HG02678 (cell line): Measurements from ENCODE around the gene CFAP99.
"Not testable (repeated sequence)": the region's sequence is repeated elsewhere in the genome, so short reads cannot be mapped to it uniquely, and the experiment has no call there.

Experiments
- ATAC-seq: cut with Tn5 transposase; IDR thresholded peaks from one replicate; pipeline ENCODE4 v1.9.1; 2021; ENCODE audit warnings: mild to moderate bottlenecking, moderate library complexity; ENCODE audit not compliant: unreplicated experiment

The CFAP99 gene

DNA sequence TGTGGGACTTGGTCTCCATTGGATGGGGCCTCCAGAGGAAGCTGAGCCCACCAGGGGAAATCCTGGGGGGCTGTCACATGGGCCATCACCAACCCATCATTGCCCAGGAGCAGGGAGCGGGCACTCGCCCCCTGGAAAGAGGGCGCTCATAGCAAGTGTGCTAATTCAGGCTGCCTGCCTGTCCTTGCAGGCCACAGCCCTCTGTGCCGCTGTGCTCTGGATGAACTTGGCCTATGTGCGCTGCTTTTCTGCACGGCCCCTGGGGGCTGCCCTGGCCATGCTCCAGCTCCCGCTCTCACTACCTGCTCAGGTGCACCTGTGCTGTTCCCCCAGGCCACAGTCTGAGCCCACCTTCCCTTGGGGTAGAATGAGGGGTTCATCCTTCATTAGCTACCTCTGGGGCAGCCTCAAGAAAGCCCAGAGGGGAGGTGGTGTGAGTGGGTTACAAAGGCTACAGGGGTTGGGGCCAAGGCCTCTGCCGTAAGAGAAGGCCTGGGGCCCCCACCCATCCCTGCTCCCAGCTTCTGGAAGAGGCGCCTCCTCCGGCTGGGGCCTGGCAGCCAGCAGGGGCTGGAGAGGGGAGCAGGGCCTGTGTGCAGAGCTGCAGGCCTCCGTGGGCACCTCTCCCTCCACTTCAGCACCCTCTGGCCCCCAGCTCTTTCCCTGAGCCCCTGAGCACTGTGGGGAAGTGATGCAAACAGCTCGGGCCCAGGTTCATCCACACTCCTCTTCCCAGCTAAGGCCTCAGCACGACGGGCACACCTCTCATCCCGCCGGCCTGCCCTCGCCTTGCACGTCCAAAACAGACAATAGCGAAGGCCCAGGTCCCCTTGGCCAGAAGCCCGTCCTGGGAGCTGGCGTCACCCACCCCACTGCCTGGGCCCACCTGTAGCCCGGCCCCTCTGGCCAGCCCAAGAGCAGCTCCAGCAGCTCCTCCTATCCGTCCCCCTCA is 8.9 kb downstream of the CFAP99 start:
- ATAC-seq: no peak

DNA sequence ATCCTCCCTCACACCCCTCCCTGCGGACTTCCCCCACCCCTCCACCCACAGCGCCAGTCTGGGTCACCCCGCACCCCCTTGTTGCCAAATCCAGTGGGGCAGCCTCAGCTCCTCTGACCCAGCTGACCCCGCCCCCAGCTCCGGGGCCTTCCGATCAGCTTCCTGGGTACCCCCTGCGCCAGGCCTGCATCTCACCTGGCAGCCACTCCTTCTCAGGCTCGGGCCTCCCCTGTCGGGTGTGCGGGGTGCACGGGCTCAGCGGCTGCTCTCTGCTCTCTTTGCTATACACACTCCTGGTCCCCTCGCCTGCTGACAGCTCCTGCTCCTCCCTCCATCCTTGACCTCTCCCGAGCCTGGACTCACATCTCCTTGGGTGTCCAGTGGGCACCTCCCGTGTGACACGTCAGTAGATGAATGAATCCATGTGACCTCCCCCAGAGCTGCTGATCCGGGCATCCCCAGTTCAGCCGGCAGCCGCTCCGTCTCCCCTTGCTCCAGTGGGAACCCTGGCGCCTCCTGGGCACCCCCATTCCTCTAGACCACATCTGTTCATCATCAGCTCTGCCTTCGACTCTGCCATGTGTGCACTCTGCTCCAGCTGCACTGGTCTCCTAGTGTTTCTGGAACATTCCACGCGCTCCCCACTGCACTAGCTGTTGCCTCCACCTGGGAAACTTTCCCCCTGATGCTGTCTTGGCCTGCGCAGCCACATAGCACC is 9.9 kb downstream of the CFAP99 start:
- ATAC-seq: no peak

DNA sequence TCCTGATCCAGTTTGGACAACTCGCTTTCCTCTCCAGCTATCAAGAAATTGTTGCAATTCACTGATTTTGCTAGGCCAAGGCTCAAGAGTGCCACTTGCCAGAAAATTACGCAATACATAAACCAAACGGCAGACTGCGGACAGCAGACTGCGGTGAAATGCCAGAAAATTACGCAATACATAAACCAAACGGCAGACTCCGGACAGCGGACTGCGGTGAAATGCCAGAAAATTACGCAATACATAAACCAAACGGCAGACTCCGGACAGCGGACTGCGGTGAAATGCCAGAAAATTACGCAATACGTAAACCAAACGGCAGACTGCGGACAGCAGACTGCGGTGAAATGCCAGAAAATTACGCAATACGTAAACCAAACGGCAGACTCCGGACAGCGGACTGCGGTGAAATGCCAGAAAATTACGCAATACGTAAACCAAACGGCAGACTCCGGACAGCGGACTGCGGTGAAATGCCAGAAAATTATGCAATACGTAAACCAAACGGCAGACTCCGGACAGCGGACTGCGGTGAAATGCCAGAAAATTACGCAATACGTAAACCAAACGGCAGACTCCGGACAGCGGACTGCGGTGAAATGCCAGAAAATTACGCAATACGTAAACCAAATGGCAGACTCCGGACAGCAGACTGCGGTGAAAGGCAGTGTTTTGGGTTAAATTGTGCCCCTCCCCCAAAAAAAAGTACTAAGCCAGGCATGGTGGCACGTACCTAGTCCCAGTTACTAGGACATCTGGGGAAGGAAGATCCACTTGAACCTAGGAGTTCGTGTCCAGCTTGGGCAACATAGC is 11.4 kb downstream of the CFAP99 start:
- not testable (repeated sequence) for ATAC-seq

DNA sequence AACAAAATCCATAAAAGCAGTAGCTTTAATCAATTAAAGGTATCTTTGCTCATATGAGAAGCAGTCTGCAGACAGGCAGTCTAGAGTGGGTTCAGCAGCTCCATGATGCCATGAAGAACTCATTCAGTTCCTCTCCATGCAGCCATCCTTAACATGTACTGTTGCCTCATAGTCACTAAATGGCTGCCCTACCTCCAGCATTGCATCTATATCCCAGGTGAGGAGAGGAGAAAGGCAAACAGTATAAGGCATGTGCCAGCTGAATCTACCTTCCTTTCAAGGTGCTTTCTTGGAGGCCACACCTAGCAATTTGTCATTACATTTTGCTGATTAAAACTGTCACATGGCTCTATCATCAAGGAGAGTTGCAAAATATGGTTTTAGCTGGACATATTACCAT is 13.2 kb downstream of the CFAP99 start:
- no peak for ATAC-seq

DNA sequence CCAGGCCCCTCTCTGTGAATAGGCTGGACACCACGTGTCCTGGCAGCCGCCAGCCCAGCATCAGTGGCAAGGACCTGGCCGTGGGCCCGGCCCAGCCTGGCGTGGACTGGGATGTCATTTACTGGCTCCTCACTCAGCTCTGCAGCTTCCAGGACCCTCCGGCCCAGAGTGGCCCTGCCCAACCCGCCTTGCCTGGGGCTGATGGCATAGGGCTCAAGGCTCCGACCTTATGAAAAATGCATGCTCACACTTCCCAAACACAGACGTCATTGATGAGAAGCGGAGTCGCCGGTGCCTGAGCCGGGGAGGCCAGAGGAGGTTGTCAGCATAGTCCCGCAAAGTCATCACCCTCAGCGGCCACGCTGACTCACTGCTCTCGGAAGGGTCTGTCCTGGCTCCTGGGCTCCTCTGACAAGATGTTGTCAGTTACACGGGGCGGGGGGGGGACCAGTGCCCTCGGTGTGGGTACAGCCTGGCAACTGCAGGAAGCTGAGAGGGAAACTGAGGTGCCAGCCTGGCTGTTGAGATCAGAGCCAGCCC is 14.3 kb downstream of the CFAP99 start:
- ATAC-seq: no peak

DNA sequence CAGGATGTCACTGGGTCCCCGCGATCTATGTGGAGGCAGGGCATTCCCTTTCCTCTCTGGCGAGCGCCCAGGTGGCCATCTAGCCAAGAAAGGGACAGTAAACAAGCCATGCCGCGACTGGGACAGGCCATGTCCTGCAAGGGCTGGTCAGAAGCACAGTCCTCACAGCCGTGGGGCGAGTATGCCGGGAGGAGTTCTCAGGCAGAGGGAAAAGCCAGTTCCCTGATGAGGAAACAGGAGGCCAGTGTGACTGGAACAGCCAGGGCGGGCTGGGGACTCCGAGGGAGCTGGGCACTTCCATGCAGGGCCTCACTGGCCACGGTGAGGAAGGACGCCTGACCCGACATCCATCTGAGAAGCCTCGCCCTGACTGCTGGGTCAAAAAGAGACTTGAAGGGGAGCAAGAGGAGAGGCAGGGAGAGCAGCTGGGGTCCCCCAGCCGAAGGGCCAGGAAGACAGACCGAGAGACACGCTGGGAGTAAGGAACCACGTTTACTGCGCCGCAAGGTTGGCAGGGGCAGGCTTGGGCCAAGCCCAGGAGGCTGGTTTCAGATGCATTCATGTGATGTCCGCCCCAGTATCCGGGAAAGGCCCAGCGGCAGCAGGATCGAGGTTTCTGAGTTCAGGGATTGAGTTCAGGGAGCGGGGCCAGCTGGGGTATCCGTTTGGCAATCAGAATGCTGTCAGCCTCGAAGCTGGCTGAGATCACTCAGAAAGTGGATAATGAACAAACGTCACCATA is 15.0 kb downstream of the CFAP99 start:
- no peak for ATAC-seq

DNA sequence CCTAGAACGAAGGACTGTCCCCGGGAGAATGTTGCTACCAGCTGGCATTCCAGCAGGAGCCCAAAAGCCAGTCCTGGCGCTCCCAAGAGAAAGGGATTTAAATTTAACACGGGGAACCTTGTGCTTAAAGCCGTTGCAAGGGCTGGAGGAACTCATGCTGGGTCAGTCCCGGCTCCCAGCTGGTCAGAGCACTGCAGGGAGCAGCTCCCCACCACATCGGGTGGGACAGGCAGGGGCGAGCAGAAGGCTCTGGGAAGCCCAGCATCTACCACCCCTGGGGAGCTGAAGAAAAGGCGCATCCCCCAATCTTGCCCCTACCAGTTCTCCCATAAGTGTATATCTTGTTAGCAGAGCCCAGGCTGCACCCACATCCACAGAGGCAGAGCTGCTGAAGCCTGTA is 15.7 kb downstream of the CFAP99 start:
- ATAC-seq: no peak

DNA sequence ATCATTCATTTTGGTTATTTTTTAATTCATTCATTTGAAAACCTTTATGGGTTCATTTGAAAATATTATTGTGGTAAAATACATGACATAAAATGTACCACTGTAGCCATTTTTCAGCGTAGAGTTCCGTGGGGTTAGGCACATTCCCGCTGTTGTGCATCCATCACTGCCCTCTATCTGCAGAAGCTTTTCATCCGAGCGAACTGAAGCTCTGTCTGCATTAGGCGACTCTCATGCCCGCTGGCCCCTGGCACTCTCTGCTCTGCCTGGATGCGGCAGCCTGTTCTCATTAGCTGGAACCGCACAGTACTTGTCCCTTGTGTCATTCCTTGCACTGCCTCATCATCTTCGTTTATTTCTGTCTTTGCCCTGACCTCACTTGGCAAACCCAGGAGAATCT is 17.5 kb downstream of the CFAP99 start:
- no peak for ATAC-seq

DNA sequence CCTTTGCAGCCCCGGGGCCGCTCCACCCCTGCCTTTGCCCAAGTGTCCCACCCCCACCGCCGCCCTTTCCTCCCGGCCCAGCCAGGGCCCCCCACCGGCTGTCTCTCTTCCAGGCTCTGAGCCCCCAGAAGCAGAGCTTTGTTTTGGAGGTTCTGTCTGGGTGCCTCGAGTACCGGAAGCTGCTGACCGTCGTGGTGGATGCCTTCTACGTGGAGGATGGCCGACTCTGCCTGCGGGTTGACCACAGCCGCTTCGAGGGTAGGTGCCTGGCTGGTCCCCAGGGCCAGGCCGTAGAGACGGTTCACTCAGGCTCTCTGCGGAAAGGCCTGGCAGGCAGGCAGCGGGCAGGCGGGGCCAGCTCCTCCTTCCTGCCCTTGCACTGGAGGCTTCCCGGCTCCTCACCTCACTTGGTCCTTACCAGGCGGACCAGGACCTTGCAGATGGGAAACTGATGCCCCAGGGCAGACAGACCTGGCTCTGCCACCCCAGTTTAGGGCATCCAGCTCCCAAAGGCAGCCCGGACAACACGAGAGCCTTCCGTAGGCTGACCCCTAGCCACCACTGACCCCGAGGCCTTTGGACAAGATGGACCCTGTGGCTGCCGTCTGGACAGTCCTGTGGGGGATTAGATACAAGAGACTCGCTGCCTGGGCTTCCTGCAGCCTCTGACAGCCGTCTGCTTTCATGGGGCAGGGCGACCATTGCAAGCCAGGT is 18.2 kb downstream of the CFAP99 start:
- no peak for ATAC-seq

DNA sequence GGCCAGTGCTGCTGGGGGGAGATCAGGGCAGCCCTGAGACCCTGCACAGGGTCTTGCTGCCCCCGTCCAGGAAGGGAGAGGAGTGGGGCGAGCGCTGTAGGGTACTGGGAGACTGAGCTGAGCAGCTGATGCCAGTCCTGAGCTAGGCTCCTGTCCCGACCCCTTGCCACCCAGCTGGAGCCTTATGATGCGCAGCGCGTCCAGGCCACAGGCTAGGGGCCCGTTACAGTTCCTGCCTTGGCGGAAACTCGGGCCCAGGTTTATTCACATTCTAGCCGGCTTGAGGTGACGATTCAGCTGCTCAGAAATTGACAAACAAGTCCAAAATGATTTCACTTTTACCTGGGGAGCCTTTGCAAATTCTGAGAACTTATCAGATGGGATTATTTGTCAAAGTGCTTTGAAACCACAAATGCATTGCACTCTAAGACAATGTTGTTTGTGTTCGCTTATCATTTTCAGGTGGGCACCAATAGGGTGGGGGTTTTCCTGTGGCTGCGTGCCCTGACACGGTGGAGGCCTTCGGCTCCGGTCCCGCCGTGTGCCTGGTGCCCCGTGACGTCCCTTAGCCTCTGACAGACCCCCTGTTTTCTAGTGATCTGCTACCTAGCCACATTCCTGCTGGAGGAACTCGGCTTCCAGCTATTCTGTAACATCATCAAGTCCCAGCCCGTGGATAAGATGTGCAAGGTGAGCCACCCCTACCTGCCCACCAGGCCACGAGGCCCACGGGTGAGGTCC is 18.9 kb downstream of the CFAP99 start:
- ATAC-seq: no peak

DNA sequence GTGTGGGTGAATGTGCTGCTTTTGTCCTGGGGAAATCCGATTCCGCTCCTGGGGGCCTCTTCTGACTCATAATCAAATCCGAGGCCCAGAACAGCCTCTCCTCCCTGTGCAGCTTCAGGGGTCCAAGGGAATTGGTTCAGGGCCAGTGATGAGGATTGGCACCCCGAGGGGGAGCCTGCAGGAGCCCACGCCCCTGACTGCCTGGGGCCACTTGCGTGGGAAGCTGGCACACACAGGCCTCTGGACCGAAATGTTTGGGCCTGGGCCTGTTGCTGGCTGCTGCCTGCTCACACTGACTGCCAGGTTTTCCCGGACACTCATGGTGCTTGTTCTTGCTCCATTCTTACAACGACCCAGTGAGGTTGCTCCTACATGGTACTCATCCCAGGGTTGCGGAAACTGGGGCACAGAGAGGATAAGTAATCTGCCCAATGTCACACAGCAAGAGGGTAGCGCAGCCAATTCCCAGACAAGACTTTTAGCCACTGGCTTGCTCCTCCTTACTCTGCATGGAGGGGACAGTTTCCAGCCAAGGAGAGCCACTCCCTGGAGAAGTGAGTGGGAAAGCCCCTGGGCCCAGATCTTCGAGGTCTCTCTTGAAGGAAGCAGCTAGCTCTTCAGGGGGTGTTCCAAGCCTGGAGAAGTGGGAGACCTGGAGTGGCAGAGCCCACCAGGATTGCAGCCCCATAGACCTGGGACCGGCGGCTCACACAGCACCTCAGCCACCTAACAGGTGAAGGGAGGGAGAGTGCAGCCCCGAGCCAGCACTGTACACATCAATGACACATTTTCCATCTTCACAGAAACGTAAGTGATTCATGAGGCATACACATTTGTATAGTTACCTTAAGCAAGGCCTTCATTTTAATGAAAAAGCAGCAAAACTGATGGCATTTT is 20.3 kb downstream of the CFAP99 start:
- ATAC-seq: no peak

DNA sequence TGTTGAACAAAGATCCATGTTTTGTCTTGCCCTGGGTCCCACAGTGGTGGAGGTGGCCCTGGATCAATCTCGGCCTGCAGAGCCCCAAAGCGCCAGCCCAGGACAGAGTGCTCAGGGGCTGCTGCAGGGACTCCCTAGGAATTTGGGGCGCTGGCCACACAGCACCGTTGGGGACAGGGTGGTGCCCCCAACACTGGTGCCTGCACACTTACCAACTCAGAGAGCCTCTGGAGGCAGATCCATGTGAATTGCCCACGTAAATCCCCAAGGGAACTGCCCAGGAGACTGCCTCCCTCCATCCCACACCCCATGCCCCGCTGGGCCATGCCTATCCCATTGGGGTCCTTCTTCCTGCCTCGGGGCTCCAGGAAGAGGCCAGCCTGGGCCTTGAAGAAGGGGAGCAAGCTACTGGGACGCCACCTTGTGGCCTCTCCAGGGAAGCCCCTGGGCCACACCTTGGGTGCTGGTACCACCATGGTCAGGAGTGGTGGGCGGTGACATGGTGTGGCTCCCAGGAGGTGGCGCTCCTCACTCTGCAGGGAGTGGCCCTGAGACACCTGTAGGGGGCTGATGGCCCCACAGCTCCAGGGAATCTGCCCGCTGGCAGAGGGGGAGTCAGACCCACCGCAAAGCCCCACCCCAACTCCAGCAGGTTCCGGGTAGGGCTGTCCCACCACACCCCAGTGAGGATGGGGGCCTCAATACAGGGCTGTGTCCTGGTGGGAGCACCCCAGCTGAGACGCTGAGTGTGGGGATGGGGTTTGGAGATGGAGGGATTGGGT is 22.8 kb downstream of the CFAP99 start:
- ATAC-seq: peak; percentile 84

DNA sequence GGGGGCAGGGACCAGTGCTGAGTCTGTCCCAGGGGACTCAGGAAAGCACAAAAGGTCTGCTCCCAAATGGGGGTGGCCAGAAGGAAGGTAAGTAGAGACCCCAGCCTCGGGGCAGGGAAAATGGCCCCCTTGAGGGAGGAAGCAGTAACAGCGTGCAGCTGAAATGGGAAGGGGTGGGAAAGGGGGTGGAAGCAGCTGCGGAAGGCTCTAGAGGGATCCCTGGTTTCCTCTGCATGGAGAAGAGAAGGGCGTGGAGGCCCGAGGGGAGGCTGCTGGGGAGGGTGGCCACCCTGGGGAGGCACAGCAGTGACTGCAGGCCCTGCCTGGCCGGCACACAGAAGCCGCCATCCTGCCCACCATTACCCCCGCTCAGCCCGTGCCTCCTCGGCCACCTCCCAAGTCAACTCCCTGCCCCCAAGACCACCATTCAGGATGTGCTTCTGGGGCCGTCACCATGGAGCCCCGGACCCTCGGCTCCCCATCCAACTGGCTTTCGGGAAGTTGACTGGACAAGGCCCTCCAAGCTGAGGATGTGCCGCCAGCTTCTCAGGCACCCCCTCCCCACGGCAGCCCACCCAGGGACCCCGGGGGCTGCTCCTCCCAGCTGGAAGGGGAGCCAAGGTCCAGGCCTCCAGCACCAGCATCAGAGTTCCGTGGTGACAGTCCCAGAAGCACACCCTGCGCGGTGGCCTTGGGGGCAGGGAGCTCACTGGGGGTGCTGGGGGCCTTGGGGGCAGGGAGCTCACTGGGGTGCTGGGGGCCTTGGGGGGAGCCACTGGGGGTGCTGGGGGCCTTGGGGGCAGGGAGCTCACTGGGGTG is 23.6 kb downstream of the CFAP99 start:
- ATAC-seq: no peak

DNA sequence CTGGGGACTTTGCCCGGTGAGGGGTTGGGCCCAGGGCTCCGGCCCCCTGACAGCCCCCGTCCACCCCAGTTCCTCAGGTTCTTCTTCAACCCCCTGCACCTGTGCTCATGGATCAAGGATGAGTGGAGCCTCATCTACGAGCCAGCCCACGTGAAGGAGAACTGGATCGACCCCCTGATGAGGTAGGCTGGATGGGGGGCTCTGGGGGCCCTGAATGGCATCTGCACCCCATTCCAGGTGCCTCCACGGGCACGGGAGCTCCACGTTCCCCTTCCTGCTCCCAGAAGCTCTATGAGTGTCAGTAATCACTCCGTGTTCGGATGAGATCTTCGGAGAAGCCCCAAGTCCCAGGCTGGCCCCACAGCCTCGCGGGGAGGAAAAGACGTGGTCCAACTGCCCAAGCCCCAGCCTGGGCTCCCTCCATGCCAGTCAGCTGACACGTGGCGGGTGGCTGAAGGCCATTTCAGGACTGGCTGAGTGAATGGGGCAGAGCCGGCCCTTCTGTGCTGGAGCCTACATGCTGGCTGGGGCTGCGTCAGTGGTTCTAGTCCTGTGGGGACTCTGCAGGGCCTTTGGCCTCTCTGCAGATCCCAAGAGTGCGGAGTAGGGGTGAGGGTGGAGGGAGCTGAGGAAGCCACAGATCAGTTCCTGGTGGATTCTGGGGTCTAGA is 24.4 kb downstream of the CFAP99 start:
- no peak for ATAC-seq

DNA sequence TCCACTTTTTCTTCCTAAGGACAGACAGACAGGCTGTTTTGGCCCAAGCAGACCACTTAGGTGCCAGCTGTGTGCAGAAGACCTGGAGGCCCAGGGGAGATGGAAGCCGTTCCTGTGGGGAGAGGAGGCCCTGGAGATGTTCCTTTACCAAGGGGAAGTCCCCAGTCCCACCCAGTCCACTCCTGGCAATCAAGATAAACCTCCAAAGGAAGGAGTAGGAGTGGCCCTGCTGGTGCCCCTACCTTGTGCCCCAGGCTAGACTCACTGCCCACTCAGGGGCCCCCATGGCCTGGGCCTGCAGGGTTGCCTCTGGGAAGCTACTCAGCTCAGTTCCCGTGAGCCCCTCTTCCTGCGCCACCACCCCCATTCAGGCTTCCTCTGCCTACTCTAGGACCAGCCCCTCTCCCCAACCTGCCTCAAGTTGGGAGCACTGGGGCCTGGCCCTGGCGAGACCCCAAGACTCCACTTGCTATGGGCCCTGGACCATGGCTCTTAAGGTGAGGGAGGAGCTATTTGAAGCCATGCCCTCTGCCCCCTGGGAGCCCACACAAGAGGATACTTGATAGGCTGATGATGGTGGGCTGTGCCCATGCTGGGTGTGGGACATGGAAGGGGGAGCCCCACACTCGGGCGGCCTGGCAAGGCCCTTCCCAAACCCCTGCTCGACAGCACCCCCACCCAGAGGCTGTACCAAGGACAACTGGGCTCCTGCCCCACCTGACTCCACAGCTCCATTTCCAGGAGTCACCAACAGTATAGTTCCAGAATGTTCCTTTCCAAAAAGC is 25.4 kb downstream of the CFAP99 start:
- no peak for ATAC-seq
